ENCODE data around the gene ANKS6.

The ANKS6 gene

GRCh38 chr9:98760231-98760630, 36.1 kb downstream of the ANKS6 start:
- TF ChIP-seq POLR2AphosphoS5 (IDR thresholded peaks at IDR 0.05; ENCODE audit: low read depth, low read length), result no peak
- no peak for TF ChIP-seq REST (IDR thresholded peaks at IDR 0.05; ENCODE audit: insufficient read depth in 1 of 2, low read depth in 2 of 2, low read length in 2 of 2)
- no peak for TF ChIP-seq TAF1 (IDR thresholded peaks at IDR 0.05; ENCODE audit: borderline replicate concordance, insufficient read depth, low read length)
- TF ChIP-seq FOXP2 (optimal IDR thresholded peaks at IDR 0.05; ENCODE audit: borderline replicate concordance, extremely low read depth, extremely low read length, insufficient read depth), result no peak
- TF ChIP-seq SIN3A (IDR thresholded peaks at IDR 0.05; ENCODE audit: borderline replicate concordance, insufficient read depth, low read length), result no peak

- TF ChIP-seq TAF1 (IDR thresholded peaks at IDR 0.05; ENCODE audit: borderline replicate concordance, insufficient read depth, low read length) (no peak), REST (IDR thresholded peaks at IDR 0.05; ENCODE audit: insufficient read depth in 1 of 2, low read depth in 2 of 2, low read length in 2 of 2) (no peak), SIN3A (IDR thresholded peaks at IDR 0.05; ENCODE audit: borderline replicate concordance, insufficient read depth, low read length) (no peak), FOXP2 (optimal IDR thresholded peaks at IDR 0.05; ENCODE audit: borderline replicate concordance, extremely low read depth, extremely low read length, insufficient read depth) (no peak), POLR2AphosphoS5 (IDR thresholded peaks at IDR 0.05; ENCODE audit: low read depth, low read length) (no peak)
Measured at GRCh38 chr9:98755006-98755618, 41.2 kb downstream of the ANKS6 start.

- TF ChIP-seq REST (IDR thresholded peaks at IDR 0.05; ENCODE audit: insufficient read depth in 1 of 2, low read depth in 2 of 2, low read length in 2 of 2) (no peak), SIN3A (IDR thresholded peaks at IDR 0.05; ENCODE audit: borderline replicate concordance, insufficient read depth, low read length) (no peak), TAF1 (IDR thresholded peaks at IDR 0.05; ENCODE audit: borderline replicate concordance, insufficient read depth, low read length) (no peak), FOXP2 (optimal IDR thresholded peaks at IDR 0.05; ENCODE audit: borderline replicate concordance, extremely low read depth, extremely low read length, insufficient read depth) (no peak), POLR2AphosphoS5 (IDR thresholded peaks at IDR 0.05; ENCODE audit: low read depth, low read length) (no peak)
Measured at GRCh38 chr9:98751210-98751609, 45.1 kb downstream of the ANKS6 start.

GRCh38 chr9:98750364-98751060, 45.8 kb downstream of the ANKS6 start:
- no peak for TF ChIP-seq SIN3A (IDR thresholded peaks at IDR 0.05; ENCODE audit: borderline replicate concordance, insufficient read depth, low read length)
- no peak for TF ChIP-seq POLR2AphosphoS5 (IDR thresholded peaks at IDR 0.05; ENCODE audit: low read depth, low read length)
- TF ChIP-seq REST (IDR thresholded peaks at IDR 0.05; ENCODE audit: insufficient read depth in 1 of 2, low read depth in 2 of 2, low read length in 2 of 2), result no peak
- no peak for TF ChIP-seq TAF1 (IDR thresholded peaks at IDR 0.05; ENCODE audit: borderline replicate concordance, insufficient read depth, low read length)
- no peak for TF ChIP-seq FOXP2 (optimal IDR thresholded peaks at IDR 0.05; ENCODE audit: borderline replicate concordance, extremely low read depth, extremely low read length, insufficient read depth)
